CD4-positive, alpha-beta T cell treated with Interleukin-15 for 1 hour (primary cell): ENCODE measurements around the gene ACSF3.

Source experiments
- DNase-seq: peaks from one replicate; pipeline ENCODE4 v3.0.0-alpha.2; 2020

ACSF3 gene

GRCh38 chr16:89112377-89113151 is 18.9 kb downstream of the ACSF3 start:
- peak; percentile 10 for DNase-seq

- peak; percentile 7 for DNase-seq
These were observed 19.5 kb downstream of the ACSF3 start for GRCh38 chr16:89113152-89113547.

GRCh38 chr16:89113661-89114060 is 20.0 kb downstream of the ACSF3 start:
- peak; percentile 16 for DNase-seq

- peak; percentile 26 for DNase-seq
These were observed 20.7 kb downstream of the ACSF3 start for GRCh38 chr16:89114159-89114981.

DNA sequence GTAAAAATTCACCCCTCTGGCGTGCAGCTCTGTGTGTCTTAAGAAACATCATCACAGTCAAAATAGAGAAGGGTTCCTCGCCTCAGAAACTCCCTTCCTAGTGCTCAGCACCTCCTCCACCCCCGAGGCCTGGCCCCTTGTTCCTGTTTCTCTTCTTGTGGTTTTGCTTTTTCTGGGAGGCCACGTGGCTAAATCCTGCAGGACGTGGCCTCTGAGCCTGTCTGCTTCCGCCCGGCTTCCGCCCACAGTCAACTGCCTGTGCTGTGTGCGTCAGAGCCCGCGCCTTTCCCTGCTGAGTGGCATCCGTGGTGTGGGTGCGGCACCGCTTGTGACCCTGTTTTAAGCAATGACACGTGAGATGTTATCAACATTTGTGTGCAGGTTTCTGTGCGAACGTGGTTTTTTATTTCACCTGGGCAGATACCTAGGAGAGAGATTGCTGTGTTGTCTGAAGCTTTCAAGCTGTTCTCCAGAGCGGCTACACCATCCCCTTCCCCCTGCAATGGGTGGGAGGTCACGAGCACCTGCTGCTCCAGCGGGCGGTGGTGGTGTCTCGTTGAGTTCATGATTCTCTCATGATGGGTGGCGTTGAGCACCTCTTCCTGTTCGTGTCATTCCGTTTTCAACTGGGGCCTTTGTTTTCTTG is 21.7 kb downstream of the ACSF3 start:
- peak; percentile 97 for DNase-seq

DNA sequence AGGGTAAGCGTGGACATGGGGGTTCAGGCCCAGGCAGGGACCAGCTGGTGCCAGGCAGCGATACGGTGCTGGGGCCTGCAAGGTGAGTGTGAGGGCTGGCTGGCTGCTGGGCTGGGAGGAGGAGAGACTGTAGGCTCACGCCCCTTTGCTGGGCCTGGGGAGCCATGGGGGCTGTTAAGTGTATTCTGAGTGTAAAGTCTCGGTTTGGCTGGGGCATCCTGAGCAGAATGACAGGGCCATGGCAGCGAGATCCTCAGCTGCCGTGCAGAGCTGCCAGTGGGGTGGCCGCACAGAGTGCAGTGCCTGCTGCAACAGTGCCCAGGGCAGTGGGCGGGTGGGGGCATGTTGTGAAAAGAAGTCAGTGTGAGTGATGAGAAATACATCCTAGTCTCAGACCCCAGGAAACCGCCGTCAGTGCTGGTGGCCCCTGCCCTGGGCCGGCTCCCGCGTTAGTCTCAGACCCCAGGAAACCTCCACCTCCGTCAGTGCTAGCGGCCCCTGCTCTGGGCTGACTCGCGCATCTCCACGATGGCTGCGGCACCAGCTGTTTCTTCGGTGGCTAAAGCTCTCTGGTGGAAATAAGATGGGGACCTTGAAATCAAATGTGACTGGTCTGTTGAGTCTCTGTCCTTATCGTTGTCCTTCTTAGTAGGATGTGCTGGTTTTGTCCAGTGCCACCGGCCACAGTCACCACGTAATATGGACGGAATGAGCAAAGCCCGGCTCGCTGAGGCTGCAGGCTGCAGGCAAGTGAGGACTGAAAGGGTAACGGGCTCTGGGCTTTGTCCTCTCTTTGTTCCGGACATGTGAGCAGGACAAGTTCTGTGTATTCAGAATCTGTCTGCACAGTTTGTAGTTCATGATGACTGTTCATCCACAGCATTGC is 22.9 kb downstream of the ACSF3 start:
- peak; percentile 13 for DNase-seq

DNA sequence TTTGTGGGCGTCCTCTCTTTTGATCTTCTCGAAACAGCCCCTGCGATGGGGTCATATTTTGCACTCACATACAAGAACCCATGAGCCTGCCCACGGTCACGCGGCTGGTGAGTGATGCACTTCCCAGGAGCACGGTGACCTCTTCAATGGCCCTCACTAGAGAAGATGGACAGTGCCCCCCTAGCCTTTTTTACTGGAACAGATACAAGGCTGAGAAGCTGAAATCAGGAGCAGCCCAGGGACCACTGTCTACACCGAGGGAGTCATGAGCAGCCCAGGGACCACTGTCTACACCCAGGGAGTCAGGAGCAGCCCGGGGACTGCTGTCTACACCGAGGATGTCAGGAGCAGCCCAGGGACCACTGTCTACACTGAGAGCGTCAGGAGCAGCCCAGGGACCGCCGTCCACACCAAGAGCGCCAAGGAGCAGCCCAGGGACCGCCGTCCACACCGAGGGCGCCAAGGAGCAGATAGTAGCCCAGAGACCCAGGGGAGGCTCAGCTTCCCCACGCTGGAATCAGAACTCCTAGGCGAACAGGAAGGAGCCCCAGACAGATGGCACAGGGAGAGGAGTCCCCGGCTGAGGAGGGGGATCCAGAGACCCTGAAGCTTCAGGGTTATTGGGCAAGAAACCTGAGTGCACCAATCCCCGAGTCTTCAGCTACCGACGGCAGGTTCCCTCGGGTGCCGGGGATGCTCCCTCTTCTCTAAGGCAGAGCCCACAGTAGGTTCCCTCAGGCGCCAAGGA is 23.7 kb downstream of the ACSF3 start:
- peak; percentile 5 for DNase-seq

DNA sequence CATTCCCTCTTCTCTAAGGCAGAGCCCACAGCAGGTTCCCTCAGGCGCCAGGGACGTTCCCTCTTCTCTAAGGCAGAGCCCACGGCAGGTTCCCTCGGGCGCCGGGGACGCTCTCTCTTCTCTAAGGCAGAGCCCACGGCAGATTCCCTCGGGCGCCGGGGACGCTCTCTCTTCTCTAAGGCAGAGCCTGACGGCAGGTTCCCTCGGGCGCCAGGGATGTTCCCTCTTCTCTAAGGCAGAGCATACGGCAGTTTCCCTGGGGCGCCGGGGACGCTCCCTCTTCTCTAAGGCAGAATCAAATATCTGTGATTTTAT is 24.3 kb downstream of the ACSF3 start:
- no peak for DNase-seq

- DNase-seq = peak; percentile 11
These were observed 24.9 kb downstream of the ACSF3 start for GRCh38 chr16:89118361-89119165.

GRCh38 chr16:89119166-89119621 is 25.5 kb downstream of the ACSF3 start:
- DNase-seq = peak; percentile 17

- DNase-seq = peak; percentile 15
These were observed 26.0 kb downstream of the ACSF3 start for GRCh38 chr16:89119661-89120141.

DNA sequence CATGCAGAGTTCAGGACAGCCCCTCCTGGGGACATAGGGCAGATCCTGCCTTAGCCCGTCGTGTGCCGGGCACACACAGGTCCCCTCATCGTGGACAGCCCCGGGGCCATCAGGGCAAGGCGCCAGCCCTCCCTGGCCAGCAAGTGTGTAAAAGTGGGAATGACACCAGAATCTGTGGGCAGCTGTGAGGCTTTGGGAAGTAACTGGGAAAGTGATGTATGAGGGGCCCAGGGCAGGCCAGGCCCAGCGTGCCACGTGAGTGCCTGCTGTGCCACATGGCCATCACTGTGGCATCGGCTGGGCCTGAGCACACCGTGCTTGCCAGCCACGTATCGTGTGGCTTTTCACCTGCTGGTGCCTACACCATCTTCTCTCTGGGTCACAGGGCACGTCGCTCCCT is 26.6 kb downstream of the ACSF3 start:
- DNase-seq = peak; percentile 5

GRCh38 chr16:89120921-89121351 is 27.3 kb downstream of the ACSF3 start:
- DNase-seq = peak; percentile 8

DNA sequence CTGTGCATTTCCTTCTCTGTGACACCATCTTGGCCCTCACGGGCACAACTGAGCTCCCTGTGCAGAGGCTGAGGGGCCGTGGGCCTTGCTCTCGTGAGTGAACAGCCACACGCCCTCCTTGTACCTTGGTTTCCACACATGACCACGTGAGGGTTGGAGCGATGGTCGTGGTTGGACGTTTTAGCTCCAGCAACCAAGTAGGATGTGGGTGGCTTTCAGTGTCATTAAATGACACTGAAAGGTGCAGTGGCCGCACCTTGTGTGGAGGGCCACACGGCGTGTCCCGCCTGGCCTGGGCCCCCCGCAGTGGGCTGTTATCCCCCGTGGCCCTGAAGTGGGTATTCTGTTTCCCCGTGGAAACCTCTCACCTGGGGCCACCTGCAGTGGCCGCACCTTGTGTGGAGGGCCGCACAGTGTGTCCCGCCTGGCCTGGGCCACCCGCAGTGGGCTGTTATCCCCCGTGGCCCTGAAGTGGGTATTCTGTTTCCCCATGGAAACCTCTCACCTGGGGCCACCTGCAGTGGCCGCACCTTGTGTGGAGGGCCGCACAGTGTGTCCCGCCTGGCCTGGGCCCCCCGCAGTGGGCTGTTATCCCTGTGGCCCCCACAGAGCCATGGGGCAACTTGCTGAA is 28.2 kb downstream of the ACSF3 start:
- peak; percentile 13 for DNase-seq

DNA sequence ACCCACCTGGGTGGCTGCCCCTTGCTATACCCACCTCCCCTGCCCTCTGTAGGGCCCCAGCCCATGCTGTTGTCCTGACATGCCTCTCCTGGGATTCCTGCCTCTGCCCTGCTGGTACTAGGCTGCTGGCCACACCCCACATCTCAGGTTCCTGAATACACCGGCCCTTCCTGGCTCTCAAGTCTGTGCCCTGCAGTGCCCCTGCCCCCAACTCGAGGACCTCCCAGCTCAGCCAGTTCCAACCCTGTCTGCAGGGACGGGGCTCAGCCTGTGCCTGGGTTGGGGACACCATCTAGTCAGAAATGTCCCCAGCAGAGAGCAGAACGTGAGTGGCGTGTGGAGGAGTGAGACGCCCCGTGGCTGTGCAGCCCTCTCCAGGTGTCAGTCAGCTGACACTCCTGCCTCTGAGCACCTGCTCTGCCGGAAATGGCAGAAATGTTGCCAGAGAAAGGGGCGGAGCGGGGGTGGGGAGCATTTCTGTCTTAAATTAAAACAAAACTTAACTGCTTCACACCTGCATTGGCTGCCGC is 28.7 kb downstream of the ACSF3 start:
- peak; percentile 82 for DNase-seq

DNA sequence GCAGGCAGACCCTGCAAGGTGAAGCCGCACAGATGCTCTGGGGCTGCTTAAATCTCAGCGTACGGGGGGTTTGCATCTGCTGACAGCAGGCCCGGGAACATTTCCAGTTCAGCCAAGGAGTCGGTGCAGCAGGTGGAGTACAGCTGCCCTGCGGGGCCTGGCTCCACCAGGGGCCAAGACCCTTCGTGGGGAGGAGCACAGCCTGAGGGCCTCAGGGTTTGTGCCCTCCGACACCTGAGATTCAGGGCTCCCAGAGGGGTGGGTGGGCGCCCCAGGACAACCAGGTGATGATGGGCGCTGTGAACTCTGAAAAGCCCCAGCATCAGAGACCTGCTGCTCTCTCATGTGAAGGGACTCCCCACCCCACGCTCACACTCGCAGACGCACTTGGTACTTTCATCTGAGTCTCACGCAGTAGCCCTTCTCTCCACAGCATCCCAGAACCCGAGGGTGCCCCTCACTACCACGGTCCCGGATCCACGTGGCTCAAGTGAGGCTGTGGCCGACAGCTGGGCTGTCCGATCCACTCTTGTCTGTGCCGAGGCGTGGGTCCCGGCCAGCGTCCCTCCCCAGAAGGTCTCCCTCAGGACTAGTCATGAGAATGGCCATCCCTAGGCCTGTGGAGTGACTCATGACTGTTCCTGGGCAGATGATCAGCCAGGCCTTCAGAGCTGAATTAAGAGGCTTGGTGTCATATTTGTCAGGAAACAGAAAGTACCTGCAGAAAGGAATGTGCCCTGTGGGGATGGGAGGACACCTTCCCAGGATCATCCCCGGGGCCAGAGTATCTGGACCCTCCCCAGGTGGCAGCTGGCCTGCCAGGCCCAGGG is 29.6 kb downstream of the ACSF3 start:
- DNase-seq = peak; percentile 16

- no peak for DNase-seq
These were observed 30.1 kb downstream of the ACSF3 start for GRCh38 chr16:89123831-89124100.

GRCh38 chr16:89129378-89129777 is 35.7 kb downstream of the ACSF3 start:
- DNase-seq = no peak

DNA sequence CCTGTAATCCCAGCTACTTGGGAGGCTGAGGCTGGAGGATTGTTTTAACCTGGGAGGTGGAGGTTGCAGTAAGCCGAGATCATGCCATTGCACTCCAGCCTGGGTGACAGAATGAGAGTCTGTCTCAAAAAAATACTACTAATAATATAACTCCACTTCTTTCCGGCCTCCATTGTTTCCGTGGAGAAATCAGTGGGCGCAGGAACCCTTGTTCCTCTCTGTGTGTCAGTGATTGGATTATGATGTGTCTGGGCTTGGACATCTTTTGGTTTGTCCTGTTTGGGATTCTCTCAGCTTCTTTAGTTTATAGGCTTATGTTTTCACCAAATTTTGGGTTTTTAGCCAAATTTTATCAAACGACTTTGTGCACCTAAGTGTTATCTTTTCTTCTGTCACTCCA is 36.8 kb downstream of the ACSF3 start:
- DNase-seq = no peak
